NCI-H1092 treated with DMSO at 0.1 percent for 48 hours (cell line): ENCODE results near the gene TMEM37.
"Not testable (repeated sequence)": the region's sequence is repeated elsewhere in the genome, so short reads cannot be mapped to it uniquely, and the experiment has no call there.

Experiments used
- DNase-seq: peaks from one replicate; lab custom pipeline; 2025; lab: John Stamatoyannopoulos, UW

TMEM37 gene, protein sequence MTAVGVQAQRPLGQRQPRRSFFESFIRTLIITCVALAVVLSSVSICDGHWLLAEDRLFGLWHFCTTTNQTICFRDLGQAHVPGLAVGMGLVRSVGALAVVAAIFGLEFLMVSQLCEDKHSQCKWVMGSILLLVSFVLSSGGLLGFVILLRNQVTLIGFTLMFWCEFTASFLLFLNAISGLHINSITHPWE

DNA sequence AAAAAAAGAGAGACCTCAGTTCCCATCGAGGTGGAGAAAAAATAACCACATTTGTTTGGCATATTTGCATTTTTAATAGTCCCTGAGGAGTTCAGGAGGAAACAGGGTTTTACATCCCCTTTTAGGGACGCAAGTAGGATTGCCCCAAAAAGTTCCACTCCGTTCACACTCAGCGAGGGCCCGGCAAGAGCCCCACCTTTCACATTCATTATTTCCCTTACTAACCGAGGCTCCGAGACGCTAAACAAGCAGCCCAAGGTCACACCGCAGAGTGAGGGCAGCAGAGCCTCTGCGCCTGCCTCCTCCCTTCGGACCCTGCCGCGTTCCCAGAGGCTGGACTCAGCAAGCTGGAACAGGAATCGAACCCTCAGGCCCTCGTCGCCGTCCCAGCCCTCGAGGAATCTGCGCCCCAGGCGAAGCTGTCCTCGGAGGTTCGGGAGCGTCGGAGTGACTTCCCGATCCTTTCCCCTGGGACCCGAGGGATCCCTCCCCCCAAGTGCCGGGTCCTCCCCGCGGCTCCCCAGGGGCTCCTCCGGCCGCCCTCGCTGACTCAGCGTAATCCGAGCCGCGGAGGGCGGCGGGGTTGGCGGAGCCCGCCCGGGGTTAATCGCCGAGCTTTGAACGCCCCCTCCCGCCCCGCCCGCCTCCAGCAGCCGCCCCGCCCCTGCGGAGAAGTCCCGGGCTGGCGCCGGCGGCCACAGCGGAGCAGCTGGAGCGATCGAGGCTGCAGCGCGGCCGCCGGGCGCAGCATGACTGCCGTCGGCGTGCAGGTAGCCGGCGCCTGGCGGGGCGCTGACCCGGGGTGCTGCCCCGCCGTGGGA is at the start of gene TMEM37:
Gene TMEM37, plus strand, starts transcription at position 700 of the 821 bp plus-strand sequence. Its CDS starts 50 bp downstream, at position 750.
- peak; percentile 40 for DNase-seq

DNA sequence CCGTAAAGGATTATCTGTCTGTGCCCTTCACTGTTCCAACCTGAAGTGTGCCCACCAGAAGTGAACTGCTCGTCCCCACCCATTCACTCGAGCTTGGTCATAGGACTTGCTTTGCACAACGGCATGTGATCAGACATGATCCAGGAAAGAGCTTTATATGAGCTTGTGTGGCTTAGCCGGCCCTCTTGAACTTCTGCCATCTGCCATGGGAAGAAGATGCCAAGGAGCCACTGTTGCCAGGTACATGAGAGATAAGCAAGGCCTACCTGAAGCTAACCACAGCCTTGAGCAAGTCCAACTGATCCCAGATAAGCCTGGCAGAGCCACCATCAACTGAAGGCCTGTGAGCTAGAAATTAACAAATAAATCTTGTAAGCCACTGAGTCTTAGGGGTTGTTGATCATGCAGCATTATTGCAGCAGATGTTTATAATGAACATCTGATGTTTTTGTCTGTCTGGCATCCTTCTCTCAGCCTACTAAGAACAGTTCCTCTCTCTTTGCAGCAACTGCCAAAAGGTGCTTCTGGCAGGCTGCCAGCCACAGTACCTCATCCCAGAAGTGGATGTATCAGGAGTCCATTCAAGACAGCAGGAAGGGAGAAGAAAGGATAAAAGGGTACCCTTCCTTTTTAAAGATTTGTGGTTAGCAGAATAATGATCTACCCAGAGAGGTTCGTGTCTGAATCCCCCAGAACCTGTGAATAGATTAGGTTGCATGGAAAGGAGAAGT is 48.1 kb upstream of the TMEM37 start:
- DNase-seq: peak; percentile 1

DNA sequence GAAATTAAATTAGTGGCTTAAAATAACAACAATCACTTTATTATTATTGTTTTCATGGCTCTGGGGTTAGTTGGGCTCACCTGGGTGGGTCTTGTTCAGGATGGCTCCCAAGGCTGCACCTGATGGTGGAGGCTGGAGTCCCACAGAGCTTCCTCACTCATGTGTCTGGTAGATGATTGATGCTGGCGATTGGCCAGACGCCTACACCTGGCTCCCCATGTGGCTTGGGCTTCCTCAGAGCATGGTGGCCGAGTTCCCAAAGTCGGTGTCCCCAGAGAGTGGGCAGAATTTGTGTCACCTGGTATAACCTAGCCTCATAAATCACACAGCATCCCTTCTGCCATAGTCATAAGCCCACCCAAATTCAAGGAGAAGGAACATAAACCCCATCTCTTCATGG is 46.7 kb upstream of the TMEM37 start:
- no peak for DNase-seq

DNA sequence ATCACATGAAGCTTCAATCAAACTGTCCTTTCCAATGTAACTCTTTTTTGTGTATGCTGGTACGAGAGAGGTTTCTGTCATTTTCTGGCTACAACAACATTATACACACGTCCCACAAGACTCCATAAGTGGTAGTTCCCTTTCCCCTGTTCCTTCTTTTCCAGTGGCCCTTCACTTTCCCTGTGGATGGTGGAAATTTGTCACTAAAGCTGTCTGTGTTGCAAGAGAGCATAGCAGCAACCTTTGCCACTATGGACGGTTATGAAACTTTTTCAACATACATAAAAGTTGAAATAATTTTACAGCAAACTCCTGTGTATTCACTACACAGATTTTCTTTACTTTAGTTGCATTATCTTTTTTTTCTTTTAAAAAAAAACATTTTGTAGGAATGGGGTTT is 46.2 kb upstream of the TMEM37 start:
- no peak for DNase-seq

DNA sequence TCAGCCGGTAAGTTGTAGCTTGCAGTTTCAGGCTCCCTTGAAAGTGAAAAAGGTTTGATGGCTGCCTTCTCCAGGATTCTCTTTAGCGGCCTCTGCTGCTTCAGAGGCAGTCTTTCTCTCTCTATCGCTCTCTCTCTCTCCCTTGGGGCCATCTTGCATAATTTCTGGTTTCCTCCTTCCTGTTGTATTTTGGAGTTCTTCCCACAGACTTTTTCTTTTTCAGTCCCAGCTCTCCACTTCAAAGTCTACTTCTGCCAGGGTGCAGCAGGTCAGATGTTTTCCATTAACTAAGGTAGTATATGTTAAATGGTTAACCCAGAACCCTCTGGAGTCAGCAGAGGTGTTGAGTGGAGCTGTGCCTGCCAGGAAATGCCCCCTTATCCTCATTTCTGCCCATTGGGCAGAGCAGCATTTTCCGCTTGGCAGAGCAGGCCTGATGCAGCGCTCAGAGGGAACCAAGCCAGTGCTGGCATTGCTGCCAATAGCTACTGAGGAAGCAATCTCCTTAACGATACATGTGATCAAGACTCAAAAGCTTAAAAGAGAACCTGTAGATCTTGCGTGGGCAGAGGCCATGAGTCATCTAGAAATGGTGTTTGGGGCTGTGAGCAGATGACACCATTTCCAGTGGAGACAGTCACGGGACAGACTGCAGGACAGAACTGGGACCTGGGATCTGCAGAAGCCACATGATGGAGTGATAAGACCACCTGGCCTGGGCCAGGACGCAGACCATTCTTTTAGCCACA is 44.1 kb upstream of the TMEM37 start:
- DNase-seq: peak; percentile 53

DNA sequence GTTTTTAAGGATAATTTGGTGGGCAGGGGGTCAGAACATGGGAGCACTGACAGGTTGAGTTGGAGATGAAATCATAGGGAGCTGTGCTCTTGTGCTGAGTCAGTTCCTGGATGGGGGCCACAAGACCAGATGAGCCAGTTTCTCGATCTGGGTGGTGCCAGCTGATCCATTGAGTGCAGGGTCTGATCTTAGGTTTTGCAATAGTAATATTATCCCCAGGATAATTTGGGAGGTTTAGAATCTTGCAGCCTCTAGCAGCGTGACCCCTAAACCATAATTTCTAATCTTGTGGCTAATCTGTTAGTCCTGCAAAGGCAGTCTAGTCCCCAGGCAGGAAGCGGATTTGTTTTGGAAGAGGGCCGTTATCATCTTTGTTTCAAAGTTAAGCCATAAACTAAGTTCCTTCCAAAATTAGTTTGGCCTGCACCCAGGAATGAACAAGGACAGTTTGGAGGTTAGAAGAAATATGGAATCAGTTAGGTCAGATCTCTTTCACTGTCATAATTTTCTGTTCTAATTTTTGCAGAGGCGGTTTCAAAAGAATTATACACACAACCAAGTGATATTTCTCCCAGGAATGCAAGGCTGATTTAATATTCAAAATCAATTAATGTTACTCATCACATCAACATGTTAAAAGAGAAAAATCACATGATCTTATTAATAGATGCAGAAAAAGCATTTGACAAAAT is 41.9 kb upstream of the TMEM37 start:
- DNase-seq: no peak

DNA sequence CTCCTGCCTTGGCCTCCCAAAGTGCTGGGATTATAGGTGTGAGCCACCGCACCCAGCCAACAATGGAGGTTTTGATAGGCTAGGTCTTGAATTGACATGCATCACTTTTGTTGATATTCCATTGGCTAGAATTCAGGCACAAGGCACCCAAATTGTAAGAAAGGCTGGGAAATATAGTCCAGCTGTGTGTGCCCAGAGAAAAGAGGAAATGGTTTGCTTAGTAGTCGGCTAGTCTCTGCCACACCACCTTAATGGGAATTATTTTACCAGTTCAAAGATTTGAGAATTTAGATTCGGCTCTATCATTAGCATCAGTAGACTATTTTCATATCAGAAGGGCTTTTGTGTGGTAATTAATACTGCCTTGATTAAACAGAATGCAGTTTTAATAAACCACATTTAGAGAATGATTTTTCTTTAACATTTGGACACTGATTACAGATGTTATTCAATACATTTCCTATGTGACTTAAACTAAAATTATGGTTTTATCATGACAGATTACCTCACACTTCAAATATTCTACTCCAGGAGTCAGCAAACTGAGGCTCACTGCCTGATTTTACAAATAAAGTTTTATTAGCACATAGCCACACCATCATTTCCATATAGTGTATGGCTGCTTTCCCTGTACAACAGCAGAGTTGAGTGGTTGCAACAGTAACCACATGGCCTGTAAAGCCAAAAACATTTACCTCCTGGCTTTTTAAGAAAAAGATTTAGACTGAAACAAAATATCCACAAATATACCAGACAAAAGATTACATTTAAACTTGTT is 37.5 kb upstream of the TMEM37 start:
- no peak for DNase-seq

DNA sequence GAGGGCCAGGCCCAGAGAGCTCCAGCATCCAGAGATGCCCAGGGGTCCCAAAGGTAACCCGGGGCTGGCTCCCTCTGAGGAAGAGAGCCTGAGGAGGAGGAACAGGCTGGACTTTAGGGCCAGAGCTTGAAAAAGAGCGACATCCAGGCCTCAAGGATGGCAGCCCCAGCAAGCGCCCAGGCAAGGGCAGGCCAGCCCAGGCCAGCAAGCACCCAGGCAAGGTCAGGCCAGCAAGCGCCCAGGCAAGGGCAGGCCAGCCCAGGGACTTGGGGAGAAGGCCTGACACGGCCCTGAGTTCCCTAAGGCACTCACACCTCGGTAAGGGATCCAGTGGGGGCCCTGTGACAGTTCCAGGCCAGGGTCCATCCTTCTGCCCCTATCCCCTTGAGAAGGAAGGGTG is 34.5 kb upstream of the TMEM37 start:
- no peak for DNase-seq

DNA sequence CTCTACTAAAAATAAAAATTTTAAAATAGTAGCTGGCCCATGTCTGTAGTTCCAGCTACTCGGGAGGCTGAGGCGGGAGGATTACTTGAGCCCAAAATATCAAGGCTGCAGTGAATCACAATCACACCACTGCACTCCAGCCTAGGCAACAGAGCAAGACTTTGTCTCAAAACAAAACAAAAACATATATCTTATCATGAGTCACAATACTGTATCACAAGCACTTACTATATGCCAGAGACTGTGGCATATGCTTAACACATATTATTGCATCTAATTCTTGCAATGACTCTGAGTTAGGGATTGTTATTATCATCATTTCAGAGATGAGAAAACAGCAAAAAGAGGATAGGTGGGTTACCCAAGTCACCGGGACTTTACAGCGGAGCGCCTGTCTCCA is 29.5 kb upstream of the TMEM37 start:
- DNase-seq: no peak

DNA sequence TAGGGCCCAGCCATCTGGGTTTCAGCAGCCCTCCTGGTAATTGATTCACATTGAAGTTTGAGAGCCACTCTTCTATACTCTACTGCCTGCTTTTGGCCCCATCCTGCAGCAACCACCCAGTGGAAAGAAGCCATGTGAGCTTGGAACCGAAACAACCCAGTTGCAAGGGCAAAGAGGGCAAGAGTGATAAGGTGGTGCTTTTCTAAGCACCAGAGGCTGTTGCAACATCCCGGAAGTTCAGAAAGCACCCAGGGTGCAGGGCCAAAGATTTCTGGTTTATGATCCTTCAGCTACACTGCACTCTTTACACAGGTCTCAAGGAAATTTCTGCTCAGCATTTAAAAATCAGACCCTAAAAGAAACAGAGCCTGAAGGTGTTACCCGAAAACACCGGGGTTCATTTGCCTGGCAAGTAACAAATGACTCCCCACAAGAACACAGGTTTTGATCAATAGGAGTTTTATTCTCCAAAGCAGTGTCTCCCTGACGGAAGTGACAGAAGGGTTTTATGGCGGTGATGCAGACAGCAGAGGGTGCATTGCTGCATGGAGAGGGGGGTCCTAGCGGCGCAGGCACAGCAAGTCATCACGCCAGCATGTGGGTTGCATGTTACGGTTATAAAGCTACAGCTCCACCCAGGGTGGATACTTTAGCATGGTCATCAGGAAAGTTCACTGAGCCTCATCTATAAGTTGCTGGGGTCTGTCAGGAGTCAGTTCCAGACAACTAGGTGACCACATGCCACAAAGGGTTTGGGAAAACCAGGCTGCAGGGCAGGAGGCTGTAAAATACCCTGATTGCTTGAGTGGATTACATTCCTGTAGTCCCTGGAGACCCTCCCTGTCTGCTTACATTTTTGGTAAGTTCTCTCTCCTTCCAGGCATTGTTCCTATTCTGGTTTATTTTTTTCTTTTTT is 28.8 kb upstream of the TMEM37 start:
- no peak for DNase-seq

DNA sequence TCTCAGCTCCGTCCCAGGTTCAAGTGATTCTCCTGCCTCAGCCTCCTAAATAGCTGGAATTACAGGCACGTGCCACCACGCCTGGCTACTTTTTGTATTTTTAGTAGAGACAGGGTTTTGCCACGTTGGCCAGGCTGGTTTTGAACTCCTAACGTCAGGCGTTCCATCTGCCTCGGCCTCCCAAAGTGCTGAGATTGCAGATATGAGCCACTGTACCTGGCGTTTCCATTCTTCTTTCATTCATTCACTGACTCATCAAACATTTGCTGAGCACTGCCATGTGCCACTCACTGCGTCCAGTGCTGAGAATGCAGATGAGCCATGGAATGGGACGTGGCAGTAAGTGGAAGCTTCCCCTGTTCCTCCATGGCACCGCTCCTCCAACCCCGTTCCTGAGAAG is 28.0 kb upstream of the TMEM37 start:
- not testable (repeated sequence) for DNase-seq

DNA sequence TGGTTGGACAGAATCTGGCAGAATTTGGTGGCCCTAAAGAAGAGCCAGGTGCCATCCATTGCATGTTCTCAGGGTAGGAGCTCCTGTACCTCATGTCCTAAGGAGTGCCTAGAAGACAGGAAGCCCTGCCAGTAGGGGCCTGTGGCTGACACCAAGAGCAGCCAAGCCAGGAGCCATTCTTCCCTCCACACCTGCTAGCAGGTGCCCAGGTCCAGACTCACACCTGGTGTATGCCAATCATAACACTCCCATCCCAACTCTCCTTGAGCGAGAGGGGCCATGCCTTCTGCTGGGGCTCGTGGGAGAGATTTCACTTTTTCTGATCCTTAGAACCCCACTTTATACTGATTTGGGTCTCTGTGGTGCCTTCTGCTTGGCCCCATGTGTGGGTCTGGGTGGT is 26.5 kb upstream of the TMEM37 start:
- DNase-seq: no peak

DNA sequence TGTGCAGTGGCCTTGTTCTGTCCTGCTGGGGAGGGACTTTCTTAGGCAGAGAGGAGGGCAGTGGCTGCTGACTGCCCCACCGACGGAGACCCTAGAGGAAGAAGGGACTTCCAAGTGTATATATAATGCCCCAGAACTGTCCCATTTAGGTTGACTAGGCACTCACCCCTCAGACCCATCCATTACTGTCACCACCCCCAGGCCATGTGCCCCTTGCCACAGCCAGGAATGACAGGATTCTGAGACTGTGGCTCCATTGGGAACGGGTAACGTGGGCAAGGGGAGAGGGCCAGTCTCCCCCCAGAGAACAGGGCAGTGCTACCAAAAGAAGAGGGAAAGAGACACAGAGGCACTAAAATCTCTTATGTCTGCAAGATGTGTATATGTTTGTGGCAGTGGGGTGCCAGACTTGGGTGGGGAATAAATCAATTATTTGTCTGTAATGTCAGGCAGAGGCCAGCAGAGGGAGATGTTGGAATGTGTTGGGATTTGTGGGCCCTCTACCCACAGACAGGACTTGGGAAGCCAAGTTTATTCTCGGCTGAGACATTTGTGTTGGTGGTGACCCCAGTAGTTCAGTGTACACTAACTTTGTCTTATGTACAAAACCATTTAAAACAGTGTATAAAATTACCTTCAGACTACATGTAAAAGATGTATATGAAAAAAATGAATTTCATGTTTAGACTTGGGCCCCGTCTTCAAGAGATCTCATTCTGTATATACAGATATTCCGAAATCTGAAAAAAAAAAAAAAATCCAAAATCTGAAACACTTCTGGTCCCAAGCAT is 24.0 kb upstream of the TMEM37 start:
- DNase-seq: peak; percentile 35

DNA sequence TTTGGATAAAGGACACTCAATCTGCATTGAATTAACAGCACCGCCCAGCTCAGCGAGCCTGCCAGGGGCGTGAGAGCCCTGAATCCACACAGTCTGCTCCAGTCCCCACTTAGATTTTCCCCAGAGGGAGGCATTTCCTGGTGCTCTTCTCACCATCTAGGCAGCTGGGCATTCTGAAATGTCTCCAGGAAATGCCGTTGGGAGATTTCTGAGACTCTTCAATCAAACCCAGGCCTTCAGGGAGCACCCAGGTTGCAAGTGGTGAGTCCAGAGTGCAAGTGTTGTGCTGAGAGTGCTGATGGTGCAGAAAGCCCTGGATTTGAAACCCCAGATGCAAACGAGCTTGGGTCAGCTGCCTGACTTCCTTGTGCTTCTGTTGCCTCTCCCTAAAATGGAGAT is 23.4 kb upstream of the TMEM37 start:
- DNase-seq: no peak

DNA sequence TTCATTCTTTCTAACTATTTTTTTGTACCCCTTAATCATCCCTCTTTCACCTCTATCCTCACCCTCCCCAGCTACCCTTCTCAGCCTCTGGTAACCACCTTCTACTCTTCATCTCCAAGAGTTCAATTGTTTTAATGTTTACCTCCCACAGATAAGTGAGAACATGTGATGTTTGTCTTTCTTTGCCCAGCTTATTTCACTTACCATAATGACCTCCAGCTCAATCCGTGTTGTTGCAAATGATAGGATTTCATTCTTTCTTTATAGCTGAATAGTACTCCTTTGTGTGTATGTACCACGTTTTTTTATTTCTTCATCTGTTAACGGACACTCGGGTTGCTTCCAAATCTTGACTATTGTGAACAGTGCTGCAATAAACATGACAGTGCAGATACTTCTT is 22.1 kb upstream of the TMEM37 start:
- no peak for DNase-seq

DNA sequence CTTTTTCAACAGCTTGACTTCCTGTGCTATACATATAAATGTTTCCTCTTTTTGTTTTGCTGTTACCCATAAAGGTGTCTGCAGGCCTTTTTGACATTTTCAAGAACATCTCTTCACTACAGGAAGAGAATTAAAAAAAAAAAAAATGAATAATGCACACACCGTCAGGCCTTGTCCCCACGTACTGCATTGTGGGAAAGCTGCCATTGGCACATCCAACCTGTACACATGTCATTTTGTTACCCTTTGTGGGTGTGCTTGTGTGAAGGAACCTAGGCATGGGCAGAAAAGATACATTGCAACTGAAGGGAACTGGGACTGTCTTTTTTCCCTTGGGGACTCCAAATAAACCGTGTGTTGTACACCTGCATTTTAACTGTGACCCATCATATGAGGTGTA is 16.8 kb upstream of the TMEM37 start:
- DNase-seq: no peak

DNA sequence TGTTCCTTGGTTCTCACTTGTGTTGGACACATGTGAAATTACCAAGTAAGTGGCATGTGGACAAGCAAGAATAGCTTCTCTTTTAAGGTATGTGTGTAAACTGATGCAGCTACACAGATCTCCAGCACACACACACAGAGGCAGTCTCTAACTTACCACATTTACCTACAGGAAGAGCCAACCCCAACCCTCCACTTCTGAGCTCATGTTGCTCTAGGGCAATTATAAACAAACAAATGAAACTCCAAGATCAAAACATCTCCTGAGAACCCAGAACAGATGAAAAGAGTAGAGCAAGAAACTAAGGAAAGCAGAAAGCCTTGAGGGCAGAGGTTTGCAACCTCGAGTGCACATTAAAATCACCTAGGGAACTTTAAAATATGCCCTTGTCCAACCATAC is 16.0 kb upstream of the TMEM37 start:
- no peak for DNase-seq

DNA sequence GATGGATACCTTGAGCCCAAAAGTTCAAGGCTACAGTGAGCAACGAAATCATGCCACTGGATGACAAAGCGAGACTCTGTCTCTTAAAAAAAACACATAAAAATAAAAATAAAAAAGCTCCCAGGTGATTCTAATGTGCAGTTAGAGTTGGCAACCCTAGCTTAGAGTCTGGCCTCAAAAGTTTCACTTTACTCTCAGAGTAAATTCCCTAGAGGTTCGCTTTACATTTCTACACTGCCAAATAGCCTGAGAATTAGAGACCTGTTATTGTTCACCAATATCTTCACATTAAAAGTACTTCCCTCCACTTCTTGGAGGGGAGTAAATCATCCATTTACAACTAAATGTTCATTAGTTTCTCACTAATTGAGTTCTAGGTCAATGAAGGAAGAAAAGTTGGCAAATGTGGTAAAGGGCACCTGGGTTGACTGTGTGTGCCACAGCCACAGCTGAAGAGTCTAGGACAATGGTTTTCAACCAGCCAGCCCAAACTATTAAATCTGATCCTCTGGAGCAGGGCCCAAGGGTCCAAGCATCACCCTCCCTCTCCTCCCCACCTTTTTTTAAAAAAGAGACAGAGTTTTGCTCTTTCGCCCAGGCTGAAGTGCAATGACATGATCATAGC is 15.2 kb upstream of the TMEM37 start:
- no peak for DNase-seq

DNA sequence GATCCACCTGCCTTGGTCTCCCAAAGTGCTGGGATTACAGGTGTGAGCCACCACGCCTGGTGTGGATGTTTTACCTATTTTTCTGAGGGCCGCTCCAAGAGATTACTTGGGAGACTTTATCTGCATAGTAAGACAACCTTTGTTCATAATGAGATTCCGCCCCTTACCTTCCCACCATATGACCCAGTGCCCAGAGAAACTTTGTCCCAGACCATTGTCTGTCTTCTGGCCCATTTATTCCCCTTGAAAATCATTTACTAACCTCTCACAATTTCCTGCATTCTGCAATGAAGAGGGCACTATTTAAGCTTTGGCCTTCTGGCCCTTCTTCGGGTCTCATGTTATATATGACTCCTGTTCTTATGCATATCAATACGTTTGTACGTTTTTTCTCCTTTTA is 13.7 kb upstream of the TMEM37 start:
- DNase-seq: no peak
